K562 (cell line): Measurements from ENCODE around the gene SNX25.

ENCODE experiments used
- GTF2A2 ChIP-seq: IDR thresholded peaks from 2 replicates; pipeline ENCODE4 v1.6.1; 2016; ENCODE audit warnings: mild to moderate bottlenecking, missing genetic modification characterization, missing compliant biosample characterization
- MLX ChIP-seq, 2 experiments: fragments of 450-650 bp in 1 of 2; sonication (generic) in 1 of 2; formaldehyde crosslinking; conservative IDR thresholded peaks; 2 replicates each; pipeline versions ENCODE4 v1.4.0 to v1.8.1; 2020 to 2022; ENCODE audit warnings: mild to moderate bottlenecking in 1 of 2, missing genetic modification reagents in 1 of 2
- RAD21 ChIP-seq, 2 experiments: fragments of 250-450 bp in 1 of 2; fragments of 450-650 bp in 1 of 2; sonication (Bioruptor Pico) in 1 of 2; formaldehyde crosslinking in 1 of 2; IDR thresholded peaks in 1 of 2; conservative IDR thresholded peaks in 1 of 2; 2 replicates each; pipeline versions ENCODE4 v1.4.0 to v1.8.0; 2020 to 2022; ENCODE audit warnings: mild to moderate bottlenecking in 2 of 2, moderate library complexity in 1 of 2

- TF ChIP-seq GTF2A2 (tag): no peak
- no peak for TF ChIP-seq MLX (CRISPR knock-in tag; conservative IDR thresholded peaks at IDR 0.05)
- TF ChIP-seq RAD21 (CRISPR knock-in tag; conservative IDR thresholded peaks at IDR 0.05 in 1 of 2, IDR thresholded peaks at IDR 0.05 in 1 of 2): no peak
Observed at GRCh38 chr4:185318679-185319078, 109.3 kb downstream of the SNX25 start.
